H1 (cell line): ENCODE measurements around the gene CDH26. TPM values are rescaled to one million over a fixed set of nuclear protein-coding genes. Genes with fewer than 3 reads are reported as not detected.

ENCODE experiments used
- CTCF ChIA-PET: fragments of 300-600 bp; sonication (Branson Sonifier 250); formaldehyde crosslinking; loops from one replicate; lab custom pipeline; 2021; ENCODE audit not compliant: partially characterized antibody; lab: Charles Lee
- POLR2A ChIA-PET: fragments of 300-600 bp; sonication (Branson Sonifier 250); formaldehyde crosslinking; loops from one replicate; lab custom pipeline; 2021; ENCODE audit warnings: inconsistent platforms; ENCODE audit not compliant: partially characterized antibody; lab: Charles Lee
- DNase-seq, 2 experiments: peaks; one replicate each; pipeline versions ENCODE4 v3.0.0 to v3.0.0-alpha.2; 2010 to 2022; ENCODE audit warnings: low spot score in 2 of 2, low read depth in 1 of 2, mixed read lengths in 1 of 2
- FAIRE-seq: peaks from 2 replicates; lab custom pipeline; 2011; peaks lifted over from hg19 to GRCh38; lab: Jason Lieb, UNC
- H2AFZ ChIP-seq: 2 replicates; pipeline ENCODE4 v1.8.1; 2012; ENCODE audit warnings: low read length, inconsistent platforms
- H2AK5ac ChIP-seq: 2 replicates; pipeline ENCODE4 v1.6.1; 2013; ENCODE audit warnings: low read depth, low read length
- H2BK120ac ChIP-seq: replicated peaks from 2 replicates; pipeline ENCODE3; 2013; ENCODE audit warnings: low read depth, low read length, inconsistent platforms
- H2BK12ac ChIP-seq: 2 replicates; pipeline ENCODE4 v1.6.1; 2013; ENCODE audit warnings: low read depth, low read length
- H2BK15ac ChIP-seq: 2 replicates; pipeline ENCODE4 v1.6.1; 2013; ENCODE audit warnings: low read length
- H2BK20ac ChIP-seq: 2 replicates; pipeline ENCODE4 v1.6.1; 2013; ENCODE audit warnings: low read length
- H2BK5ac ChIP-seq: 2 replicates; pipeline ENCODE4 v1.6.1; 2013; ENCODE audit warnings: low read depth, low read length
- H3K14ac ChIP-seq: 2 replicates; pipeline ENCODE4 v1.6.1; 2013; ENCODE audit warnings: inconsistent platforms; ENCODE audit not compliant: insufficient read length
- H3K18ac ChIP-seq: 2 replicates; pipeline ENCODE4 v1.6.1; 2013; ENCODE audit warnings: low read length; ENCODE audit errors: extremely low read depth
- H3K23ac ChIP-seq: 2 replicates; pipeline ENCODE4 v1.6.1; 2013; ENCODE audit warnings: inconsistent platforms; ENCODE audit not compliant: insufficient read length
- H3K23me2 ChIP-seq: 2 replicates; pipeline ENCODE4 v1.6.1; 2013; ENCODE audit warnings: low read depth, low read length
- H3K27ac ChIP-seq: 2 replicates; pipeline ENCODE4 v1.6.1; 2011; ENCODE audit warnings: low read depth, low read length, inconsistent platforms
- H3K27me3 ChIP-seq, 4 experiments: replicated peaks in 1 of 4; 1 replicate in 1 of 4; 2 replicates in 3 of 4; pipeline versions ENCODE4 v1.6.1 to v1.8.1; 2011 to 2013; ENCODE audit warnings: low read length in 3 of 4, mild to moderate bottlenecking in 3 of 4, inconsistent platforms in 2 of 4, mixed read lengths in 2 of 4, moderate library complexity in 1 of 4; ENCODE audit not compliant: control insufficient read depth in 3 of 4, insufficient read depth in 3 of 4; ENCODE audit errors: extremely low read depth in 1 of 4
- H3K36me3 ChIP-seq, 4 experiments: 2 replicates each; pipeline versions ENCODE4 v1.6.1 to v1.8.1; 2011 to 2013; ENCODE audit warnings: mild to moderate bottlenecking in 4 of 4, low read length in 3 of 4, moderate library complexity in 2 of 4, control low read depth in 1 of 4, inconsistent platforms in 1 of 4; ENCODE audit not compliant: insufficient read depth in 4 of 4, control insufficient read depth in 2 of 4
- H3K4ac ChIP-seq: replicated peaks from 2 replicates; pipeline ENCODE3; 2013; ENCODE audit warnings: low read length, low read depth, mixed read lengths, inconsistent platforms; ENCODE audit not compliant: insufficient read length
- H3K4me1 ChIP-seq, 4 experiments: replicated peaks in 1 of 4; 1 replicate in 1 of 4; 2 replicates in 3 of 4; pipeline versions ENCODE4 v1.6.1 to v1.8.1; 2011 to 2013; ENCODE audit warnings: low read length in 3 of 4, inconsistent platforms in 2 of 4, mixed read lengths in 1 of 4; ENCODE audit not compliant: insufficient read depth in 4 of 4, control insufficient read depth in 3 of 4
- H3K4me2 ChIP-seq, 2 experiments: 2 replicates each; pipeline versions ENCODE4 v1.6.1 to v1.8.1; 2011 to 2013; ENCODE audit warnings: low read depth in 2 of 2, low read length in 2 of 2, control low read depth in 1 of 2, inconsistent platforms in 1 of 2, mild to moderate bottlenecking in 1 of 2; ENCODE audit not compliant: insufficient read depth in 1 of 2
- H3K4me3 ChIP-seq, 4 experiments: fragments of 200-600, 300-600 bp in 1 of 4; sonication (generic), shearing (Covaris generic), sonication (Bioruptor Twin) in 1 of 4; 2 replicates each; pipeline versions ENCODE4 v1.5.1 to v1.8.1; 2011 to 2016; ENCODE audit warnings: low read length in 4 of 4, low read depth in 3 of 4, control low read depth in 2 of 4, inconsistent platforms in 2 of 4, mild to moderate bottlenecking in 2 of 4, mixed read lengths in 1 of 4, moderate library complexity in 1 of 4; ENCODE audit not compliant: insufficient read depth in 2 of 4; ENCODE audit errors: extremely low read depth in 1 of 4
- H3K56ac ChIP-seq: replicated peaks from 2 replicates; pipeline ENCODE3; 2013; ENCODE audit warnings: low read depth, mild to moderate bottlenecking, mixed read lengths, low read length, inconsistent platforms; ENCODE audit not compliant: insufficient read length
- H3K79me1 ChIP-seq: 2 replicates; pipeline ENCODE4 v1.6.1; 2013; ENCODE audit warnings: low read depth, low read length, control low read depth
- H3K79me2 ChIP-seq, 2 experiments: 2 replicates each; pipeline versions ENCODE4 v1.6.1 to v1.8.1; 2012 to 2013; ENCODE audit warnings: low read length in 2 of 2, mild to moderate bottlenecking in 2 of 2, inconsistent platforms in 1 of 2; ENCODE audit not compliant: insufficient read depth in 2 of 2, control insufficient read depth in 1 of 2
- H3K9ac ChIP-seq, 4 experiments: replicated peaks in 1 of 4; 1 replicate in 1 of 4; 2 replicates in 3 of 4; pipeline versions ENCODE4 v1.6.1 to v1.8.1; 2011 to 2013; ENCODE audit warnings: low read depth in 3 of 4, low read length in 3 of 4, control low read depth in 2 of 4, mild to moderate bottlenecking in 2 of 4, moderate library complexity in 2 of 4, inconsistent platforms in 1 of 4; ENCODE audit errors: extremely low read depth in 1 of 4
- H3K9me3 ChIP-seq, 2 experiments: 2 replicates each; pipeline versions ENCODE4 v1.6.1 to v1.8.1; 2012 to 2013; ENCODE audit warnings: mild to moderate bottlenecking in 2 of 2, moderate library complexity in 2 of 2, control low read depth in 1 of 2, inconsistent platforms in 1 of 2, low read depth in 1 of 2, low read length in 1 of 2, mixed read lengths in 1 of 2; ENCODE audit not compliant: insufficient read depth in 2 of 2
- H4K20me1 ChIP-seq, 2 experiments: replicated peaks in 1 of 2; 2 replicates each; pipeline versions ENCODE3 to v1.8.1; 2011 to 2013; ENCODE audit warnings: inconsistent platforms in 2 of 2, low read length in 2 of 2, mild to moderate bottlenecking in 1 of 2; ENCODE audit not compliant: insufficient read depth in 2 of 2, control insufficient read depth in 1 of 2
- H4K5ac ChIP-seq: 2 replicates; pipeline ENCODE4 v1.6.1; 2013; ENCODE audit warnings: low read length, low read depth, mixed read lengths, inconsistent platforms; ENCODE audit not compliant: insufficient read length
- H4K8ac ChIP-seq: 2 replicates; pipeline ENCODE4 v1.8.0; 2013; ENCODE audit warnings: mild to moderate bottlenecking, moderate library complexity, low read length, inconsistent platforms; ENCODE audit not compliant: insufficient read depth; ENCODE audit errors: extremely low read depth
- H4K91ac ChIP-seq: replicated peaks from 2 replicates; pipeline ENCODE3; 2013; ENCODE audit warnings: low read length, mixed read lengths, inconsistent platforms; ENCODE audit not compliant: insufficient read length
- BACH1 ChIP-seq: IDR thresholded peaks from 2 replicates; pipeline ENCODE4 v1.6.1; 2012; ENCODE audit warnings: low read length, improper control_type of control experiment
- KDM4A ChIP-seq: IDR thresholded peaks from one replicate; pipeline ENCODE4 v1.7.1; 2012; ENCODE audit warnings: low read depth, mild to moderate bottlenecking, moderate library complexity, low read length, inconsistent platforms; ENCODE audit not compliant: severe bottlenecking
- MAFK ChIP-seq: IDR thresholded peaks from 2 replicates; pipeline ENCODE4 v1.6.1; 2012; ENCODE audit warnings: low read depth, mild to moderate bottlenecking, improper control_type of control experiment, low read length
- POLR2A ChIP-seq, 2 experiments: IDR thresholded peaks; 1 replicate in 1 of 2; 2 replicates in 1 of 2; pipeline ENCODE4 v1.6.1; 2011; ENCODE audit warnings: low read depth in 2 of 2, low read length in 2 of 2, mild to moderate bottlenecking in 2 of 2; ENCODE audit errors: control extremely low read depth in 1 of 2
- SRF ChIP-seq: IDR thresholded peaks from 2 replicates; pipeline ENCODE4 v1.6.1; 2011; ENCODE audit warnings: mild to moderate bottlenecking, low read depth, low read length, moderate library complexity
- WGBS, 2 experiments: shearing (Covaris generic) in 1 of 2; methylation state at CpG; one replicate each; pipeline versions ENCODE4 v1.1.6 to v1.1.7; 2013 to 2015; ENCODE audit warnings: low lambda C conversion rate in 2 of 2, mixed read lengths in 2 of 2, inconsistent platforms in 1 of 2, low coverage in 1 of 2, missing lambda C conversion rate in 1 of 2; ENCODE audit not compliant: insufficient replicate concordance in 2 of 2, insufficient coverage in 1 of 2, insufficient read length in 1 of 2; ENCODE audit errors: extremely low coverage in 1 of 2, missing lambda C conversion rate in 1 of 2; 5-methylcytosine and 5-hydroxymethylcytosine counted together
- polyA plus RNA-seq, 7 experiments: library from polyadenylated mRNA; depleted of rRNA in 3 of 7; stranded (reverse) in 5 of 7; unstranded in 2 of 7; fragments of >200 nt in 5 of 7; fragments of 200-250 nt in 2 of 7; gene quantifications; 1 replicate in 5 of 7; 2 replicates in 1 of 7; 4 replicates in 1 of 7; pipeline versions ENCODE4 v1.2.1 to v1.2.3, GENCODE V29; 2011 to 2013; ENCODE audit warnings: missing spikeins in 2 of 7, mixed read lengths in 2 of 7
- total RNA-seq: library from RNA; stranded (reverse); fragmentation: NEBNext Ultra II Directional; extraction: Animal tissue kit (Norgen Biotek cat#: 25700); gene quantifications from 2 replicates; pipeline ENCODE4 v1.2.1, GENCODE V29; 2021

The CDH26 gene
- total and polyA plus RNA-seq, 2 of the 8 experiments (the other 6 are each of a cell fraction or from before 2014, with no cell fraction given) = 1.5 to 1.7 TPM

DNA sequence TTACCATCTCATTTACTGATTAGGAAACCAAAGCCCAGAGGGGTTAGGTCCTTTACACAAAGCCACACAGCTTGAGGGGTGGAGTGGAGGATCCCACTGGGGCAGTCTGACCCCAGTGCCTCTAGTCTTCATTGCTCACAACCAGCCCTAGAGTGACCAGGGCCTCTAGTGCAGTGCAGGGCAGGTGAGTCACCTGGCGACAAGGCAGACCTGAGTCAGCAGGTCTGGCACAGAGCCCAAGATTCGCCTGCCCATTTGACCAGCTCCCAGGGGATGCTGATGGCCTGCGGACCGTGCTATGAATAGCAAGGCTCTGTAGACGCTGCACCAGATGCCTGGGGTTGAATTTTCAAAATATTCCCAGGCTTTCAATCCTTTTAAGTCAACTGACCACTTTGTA lies 29.9 kb downstream of the CDH26 start:
- no peaks in the 10 kb centered on the region for H4K20me1 ChIP-seq
- no peak overlapping the region for H2AFZ ChIP-seq
- H2BK5ac ChIP-seq = no peak overlapping the region
- peaks cover 0 to 6% (median 3%) of the 10 kb centered on the region in 4 experiments; a peak in 3 of 7 replicates for H3K4me1 ChIP-seq
- no peak for TF ChIP-seq KDM4A
- TF ChIP-seq SRF = no peak
- no peak for TF ChIP-seq POLR2A (IDR thresholded peaks at IDR 0.05; ENCODE audit: control extremely low read depth in 1 of 2, low read depth in 2 of 2, low read length in 2 of 2)
- peak; percentile 16; the same call in 1 of the 2 replicates for TF ChIP-seq MAFK
- peak; percentile 56; the same call in 1 of the 2 replicates for TF ChIP-seq BACH1
- no peaks in the 10 kb centered on the region for H3K23me2 ChIP-seq
- 94% methylated on average over 5 of the region's 5 CpGs; no CpG with 5 or more reads in 1 of the 2 experiments for WGBS, 2 experiments
- ChIA-PET POLR2A (interaction anchor here (1.2 kb wide), 1 partner anchor 48 kb away, joined by 3 read pairs; the partner anchor contains the start of genes FAM217B and PPP1R3D), CTCF (interaction anchor here (1.1 to 1.5 kb wide), 6 partner anchors 15 to 62 kb away, joined by 3 to 5 read pairs (median 3); no protein-coding TSS in a partner anchor)
- no peak for DNase-seq
- no peak overlapping the region for H4K91ac ChIP-seq
- H3K79me2 ChIP-seq = no peaks in the 10 kb centered on the region
- H2AK5ac ChIP-seq = no peak overlapping the region
- H3K56ac ChIP-seq = no peak overlapping the region
- no peak overlapping the region for H2BK20ac ChIP-seq
- H4K5ac ChIP-seq = no peak overlapping the region
- no peaks in the 10 kb centered on the region for H3K79me1 ChIP-seq
- H3K18ac ChIP-seq = no peak overlapping the region
- no peak overlapping the region for H3K27ac ChIP-seq
- no peaks in the 10 kb centered on the region for H3K9me3 ChIP-seq
- H2BK15ac ChIP-seq = no peak overlapping the region
- no peak overlapping the region for H4K8ac ChIP-seq
- H3K27me3 ChIP-seq = no peaks in the 10 kb centered on the region
- H2BK120ac ChIP-seq = no peak overlapping the region
- H3K4ac ChIP-seq = peak overlapping the region; percentile 7
- no peaks in the 10 kb centered on the region for H3K36me3 ChIP-seq
- no peak overlapping the region for H3K4me3 ChIP-seq
- H3K23ac ChIP-seq = no peak overlapping the region
- no peak overlapping the region; the same call in 1 of the 2 replicates for H2BK12ac ChIP-seq
- FAIRE-seq = no peak
- no peak overlapping the region for H3K14ac ChIP-seq
- H3K4me2 ChIP-seq = no peak overlapping the region
- no peak overlapping the region for H3K9ac ChIP-seq
